Stimulated activated CD8-positive, alpha-beta memory T cell treated with anti-CD3 and anti-CD28 coated beads, Interleukin-7, amount 100 ng/mL, for 1 hour (primary cell): ENCODE data around the gene CHTOP.
"Not testable (repeated sequence)": the region's sequence is repeated elsewhere in the genome, so short reads cannot be mapped to it uniquely, and the experiment has no call there.

Experiments
- DNase-seq, 2 donors: peaks; one replicate each; pipeline ENCODE4 v3.0.0-alpha.2; 2020; ENCODE audit warnings: low read depth in 2 of 2

The CHTOP gene

GRCh38 chr1:153659175-153659534, 25.3 kb downstream of the CHTOP start:
- no peak for DNase-seq

GRCh38 chr1:153659656-153660055, 25.8 kb downstream of the CHTOP start:
- DNase-seq, result no peak

GRCh38 chr1:153661111-153661708, 27.3 kb downstream of the CHTOP start:
- DNase-seq, result no peak

- no peak for DNase-seq
These were observed 28.4 kb downstream of the CHTOP start for GRCh38 chr1:153662269-153662668.

- no peak for DNase-seq
These were observed 29.3 kb downstream of the CHTOP start for GRCh38 chr1:153663211-153663610.

- no peak for DNase-seq
These were observed 33.6 kb downstream of the CHTOP start for GRCh38 chr1:153667439-153667838.

- DNase-seq, result not testable (repeated sequence)
These were observed 34.8 kb downstream of the CHTOP start for GRCh38 chr1:153668672-153669071.

GRCh38 chr1:153669606-153670005, 35.7 kb downstream of the CHTOP start:
- DNase-seq, result no peak

GRCh38 chr1:153670257-153670858, 36.5 kb downstream of the CHTOP start:
- no peak for DNase-seq

- peak; percentile 89 to 94 for DNase-seq
These were observed 37.2 kb downstream of the CHTOP start, which contains the start of gene ILF2 for GRCh38 chr1:153670859-153671627. ILF2 (minus strand) TSS chr1:153670993; CDS start chr1:153670922, 71 bp downstream.

GRCh38 chr1:153671628-153672353, 37.9 kb downstream of the CHTOP start:
- DNase-seq, result not testable (repeated sequence)

GRCh38 chr1:153673511-153673910, 39.6 kb downstream of the CHTOP start:
- no peak for DNase-seq

GRCh38 chr1:153677718-153678518, 44.1 kb downstream of the CHTOP start:
- no peak for DNase-seq

- DNase-seq, result no peak
These were observed 44.9 kb downstream of the CHTOP start, which contains the start of gene NPR1 for GRCh38 chr1:153678519-153679336. NPR1 (plus strand) TSS chr1:153678688; CDS start chr1:153679109, 421 bp downstream.

GRCh38 chr1:153679337-153680119, 45.7 kb downstream of the CHTOP start:
- DNase-seq, result no peak

GRCh38 chr1:153680120-153680403, 46.2 kb downstream of the CHTOP start:
- no peak for DNase-seq

GRCh38 chr1:153682730-153683129, 48.9 kb downstream of the CHTOP start:
- DNase-seq, result no peak

- no peak for DNase-seq
These were observed 50.0 kb downstream of the CHTOP start for GRCh38 chr1:153683854-153684253.

GRCh38 chr1:153684892-153685291, 51.0 kb downstream of the CHTOP start:
- DNase-seq, result no peak
